OCI-LY3 (cell line): ENCODE data around the gene GARIN5B.

Experiments
- H2AFZ ChIP-seq: fragments of 200-600, 300-600 bp; shearing (Covaris generic); 2 replicates; pipeline ENCODE4 v1.6.0; 2014; ENCODE audit warnings: antibody characterized with exemption, low read depth, low read length
- H3K27ac ChIP-seq: fragments of 200-600, 300-600 bp; sonication (generic); 2 replicates; pipeline ENCODE4 v1.5.1; 2014; ENCODE audit warnings: mild to moderate bottlenecking, low read length, moderate library complexity, mixed read lengths
- H3K27me3 ChIP-seq: fragments of 200-600, 300-600 bp; sonication (generic); 2 replicates; pipeline ENCODE4 v1.6.1; 2014; ENCODE audit warnings: low read depth, low read length, mixed read lengths
- H3K36me3 ChIP-seq: fragments of 200-600, 300-600 bp; sonication (generic); replicated peaks from 2 replicates; pipeline ENCODE3; 2014; ENCODE audit warnings: low read depth, low read length, mixed read lengths
- H3K4me1 ChIP-seq: fragments of 300-600, 200-600 bp; sonication (generic); 2 replicates; pipeline ENCODE4 v1.6.1; 2014; ENCODE audit warnings: low read length, mixed read lengths
- H3K4me2 ChIP-seq: fragments of 200-600, 300-600 bp; sonication (generic); 2 replicates; pipeline ENCODE4 v1.6.1; 2014; ENCODE audit warnings: low read length, mixed read lengths
- H3K4me3 ChIP-seq: fragments of 300-600, 200-600 bp; sonication (generic); 2 replicates; pipeline ENCODE4 v1.5.1; 2014; ENCODE audit warnings: antibody characterized with exemption, mild to moderate bottlenecking, low read length, moderate library complexity
- H3K79me2 ChIP-seq: fragments of 300-600, 200-600 bp; shearing (Covaris generic); 2 replicates; pipeline ENCODE4 v1.6.1; 2014; ENCODE audit warnings: mild to moderate bottlenecking, low read length, mixed read lengths
- H3K9ac ChIP-seq: fragments of 300-600, 200-600 bp; shearing (Covaris generic); 2 replicates; pipeline ENCODE4 v1.6.0; 2014; ENCODE audit warnings: mild to moderate bottlenecking, low read length, moderate library complexity
- H3K9me3 ChIP-seq: fragments of 200-600, 300-600 bp; shearing (Covaris generic); 2 replicates; pipeline ENCODE4 v1.6.1; 2014; ENCODE audit warnings: low read length, mixed read lengths; ENCODE audit not compliant: insufficient read depth
- H4K20me1 ChIP-seq: fragments of 200-600, 300-600 bp; sonication (generic); 2 replicates; pipeline ENCODE4 v1.6.1; 2016; ENCODE audit warnings: low read length, mixed read lengths; ENCODE audit not compliant: insufficient read depth
- CTCF ChIP-seq: fragments of 200-600, 300-600 bp; sonication (generic); IDR thresholded peaks from 2 replicates; pipeline ENCODE4 v1.5.1; 2014; ENCODE audit warnings: antibody characterized with exemption, low read length, low read depth
- EZH2phosphoT487 ChIP-seq: fragments of 200-600 bp; shearing (Covaris generic); IDR thresholded peaks from 2 replicates; pipeline ENCODE4 v1.6.1; 2018; ENCODE audit warnings: antibody characterized with exemption, mixed run types, low read depth

Gene GARIN5B

GRCh38 chr19:55391191-55391670 lies 28.2 kb upstream of the GARIN5B start:
- H4K20me1 ChIP-seq = peaks cover 60% of the 10 kb centered on the region
- no peak overlapping the region for H2AFZ ChIP-seq
- H3K36me3 ChIP-seq = peaks cover 52% of the 10 kb centered on the region
- TF ChIP-seq CTCF (no peak), EZH2phosphoT487 (no peak)
- H3K27ac ChIP-seq = no peak overlapping the region
- no peaks in the 10 kb centered on the region for H3K27me3 ChIP-seq
- H3K4me2 ChIP-seq = no peak overlapping the region
- no peaks in the 10 kb centered on the region for H3K9me3 ChIP-seq
- H3K9ac ChIP-seq = no peak overlapping the region
- H3K4me1 ChIP-seq = peaks cover 14% of the 10 kb centered on the region
- no peak overlapping the region for H3K4me3 ChIP-seq
- peaks cover 29% of the 10 kb centered on the region for H3K79me2 ChIP-seq

- TF ChIP-seq CTCF = no peak
- no peak for TF ChIP-seq EZH2phosphoT487
- Histone ChIP-seq H3K9ac (no peak overlapping the region), H3K9me3 (no peaks in the 10 kb centered on the region), H3K27me3 (no peaks in the 10 kb centered on the region), H3K27ac (no peak overlapping the region), H3K36me3 (peaks cover 56% of the 10 kb centered on the region), H4K20me1 (peaks cover 62% of the 10 kb centered on the region), H3K4me2 (no peak overlapping the region), H3K79me2 (peaks cover 34% of the 10 kb centered on the region), H3K4me1 (peaks cover 14% of the 10 kb centered on the region), H2AFZ (no peak overlapping the region), H3K4me3 (no peak overlapping the region)
Observed at GRCh38 chr19:55390461-55390880, 27.4 kb upstream of the GARIN5B start.

- H3K4me1 ChIP-seq = peaks cover 18% of the 10 kb centered on the region
- no peaks in the 10 kb centered on the region for H3K27me3 ChIP-seq
- H3K79me2 ChIP-seq = peaks cover 38% of the 10 kb centered on the region
- H3K9ac ChIP-seq = no peak overlapping the region
- peaks cover 56% of the 10 kb centered on the region for H3K36me3 ChIP-seq
- no peak for TF ChIP-seq EZH2phosphoT487
- TF ChIP-seq CTCF = no peak
- no peak overlapping the region for H2AFZ ChIP-seq
- no peak overlapping the region for H3K4me3 ChIP-seq
- H3K4me2 ChIP-seq = no peak overlapping the region
- no peak overlapping the region for H3K27ac ChIP-seq
- H4K20me1 ChIP-seq = peaks cover 62% of the 10 kb centered on the region
- H3K9me3 ChIP-seq = no peaks in the 10 kb centered on the region
Observed at GRCh38 chr19:55389386-55390317, 26.6 kb upstream of the GARIN5B start.

GRCh38 chr19:55387736-55388497 lies 24.9 kb upstream of the GARIN5B start:
- Histone ChIP-seq H3K36me3 (peaks cover 56% of the 10 kb centered on the region), H3K27me3 (no peaks in the 10 kb centered on the region), H3K4me1 (peaks cover 23% of the 10 kb centered on the region), H3K79me2 (peaks cover 50% of the 10 kb centered on the region), H3K9me3 (no peaks in the 10 kb centered on the region), H3K4me3 (peak overlapping the region; percentile 81), H3K4me2 (peak overlapping the region; percentile 99), H3K27ac (no peak overlapping the region), H3K9ac (no peak overlapping the region), H2AFZ (no peak overlapping the region), H4K20me1 (peaks cover 62% of the 10 kb centered on the region)
- TF ChIP-seq EZH2phosphoT487 (no peak), CTCF (no peak)
